ENCODE data around the gene IL17B. TPM values are rescaled to one million over a fixed set of nuclear protein-coding genes. Genes with fewer than 3 reads are reported as not detected.
A peak's percentile ranks its signal among the peaks of the same experiment; 100 is the strongest.

The IL17B gene
- total and polyA plus RNA-seq, 9 of the 15 experiments (the other 6 are each of a cell fraction or from before 2014, with no cell fraction given): 0.28 to 2.6 (median 0.53) TPM; not detected in 2

- TF ChIP-seq PRDM10 (IDR thresholded peaks at IDR 0.05; ENCODE audit: partially characterized antibody) (no peak), ZNF395 (CRISPR knock-in tag; IDR thresholded peaks at IDR 0.05) (no peak), EGR1 (conservative IDR thresholded peaks at IDR 0.05) (no peak), DACH1 (IDR thresholded peaks at IDR 0.05; ENCODE audit: partially characterized antibody) (peak; percentile 18), PPARD (CRISPR knock-in tag; IDR thresholded peaks at IDR 0.05) (no peak), GMEB1 (CRISPR knock-in tag; IDR thresholded peaks at IDR 0.05) (no peak), USF1 (CRISPR knock-in tag; IDR thresholded peaks at IDR 0.05) (no peak), HDAC1 (IDR thresholded peaks at IDR 0.05) (peak in 1 of 2 experiments; percentile 64; a peak in 1 of 4 replicates), PRPF4 (IDR thresholded peaks at IDR 0.05; ENCODE audit: insufficient read depth, low read depth, low read length, poor library complexity, severe bottlenecking) (no peak), BCLAF1 (IDR thresholded peaks at IDR 0.05; ENCODE audit: borderline replicate concordance in 1 of 2, control insufficient read depth in 1 of 2, low read depth in 2 of 2, low read length in 1 of 2) (no peak), MEIS2 (IDR thresholded peaks at IDR 0.05; ENCODE audit: partially characterized antibody) (peak; percentile 10), NR2C1 (IDR thresholded peaks at IDR 0.05) (peak; percentile 95), NR2C1 (tag; IDR thresholded peaks at IDR 0.05) (peak; percentile 97), CC2D1A (IDR thresholded peaks at IDR 0.05) (no peak), TARDBP (IDR thresholded peaks at IDR 0.05) (no peak)
Measured at GRCh38 chr5:149365418-149365817, 13.7 kb downstream of the IL17B start (continued).

Data from K562 (cell line).